ENCODE measurements around the gene ATRIP. TPM values are rescaled to one million over a fixed set of nuclear protein-coding genes. Genes with fewer than 3 reads are reported as not detected.
"Not testable (repeated sequence)": the region's sequence is repeated elsewhere in the genome, so short reads cannot be mapped to it uniquely, and the experiment has no call there.

The ATRIP gene
- total RNA-seq, 2 donors from 2014 or later, result 7.7 to 16.5 TPM

DNA sequence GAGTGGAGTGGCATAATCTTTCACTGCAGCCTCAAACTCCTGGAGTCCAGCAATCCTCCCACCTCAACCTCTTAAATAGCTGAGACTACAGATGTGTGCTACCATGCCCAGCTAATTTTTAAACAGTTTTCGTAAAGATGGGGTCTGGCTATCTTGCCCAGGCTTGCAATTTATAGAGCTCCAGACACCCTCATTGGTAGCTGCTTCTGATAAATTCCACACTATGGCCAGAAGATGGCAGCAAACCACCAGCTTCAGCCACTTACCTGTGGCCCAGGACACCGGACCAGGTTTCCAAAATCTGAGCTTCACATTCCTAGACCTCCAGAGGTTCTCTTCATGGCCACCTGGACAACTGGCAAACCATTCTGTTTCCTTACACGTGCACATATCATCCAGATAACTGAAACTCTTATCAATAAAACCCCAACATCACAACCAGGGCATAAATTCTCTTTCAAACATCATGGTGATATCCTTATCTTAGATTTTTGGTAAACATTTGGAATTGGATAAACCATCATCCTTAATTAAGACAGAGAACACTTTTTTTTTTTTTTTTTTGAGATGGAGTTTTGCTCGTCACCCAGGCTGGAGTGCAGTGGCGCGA is 45.6 kb upstream of the ATRIP start:
- 58% methylated on average over 6 of the region's 6 CpGs for WGBS
- peak; percentile 73 for DNase-seq (ENCODE audit: low spot score)
- intact Hi-C loops (cut with DNase I), result loop anchor here (5.0 kb wide), 1 partner anchor 156 kb away; the partner anchor contains the start of gene PFKFB4
- H3K27me3 ChIP-seq (replicated peaks; ENCODE audit: insufficient read depth), result no peaks in the 10 kb centered on the region
- no peaks in the 10 kb centered on the region for H3K9me3 ChIP-seq
- H3K36me3 ChIP-seq, result peaks cover 0 to 3% of the 10 kb centered on the region in 2 donors
- H3K4me1 ChIP-seq (replicated peaks), result no peaks in the 10 kb centered on the region
- TF ChIP-seq POLR2AphosphoS5 (IDR thresholded peaks at IDR 0.05), result peak; percentile 67
- TF ChIP-seq POLR2A (IDR thresholded peaks at IDR 0.05), result no peak
- TF ChIP-seq, protein P1, sequence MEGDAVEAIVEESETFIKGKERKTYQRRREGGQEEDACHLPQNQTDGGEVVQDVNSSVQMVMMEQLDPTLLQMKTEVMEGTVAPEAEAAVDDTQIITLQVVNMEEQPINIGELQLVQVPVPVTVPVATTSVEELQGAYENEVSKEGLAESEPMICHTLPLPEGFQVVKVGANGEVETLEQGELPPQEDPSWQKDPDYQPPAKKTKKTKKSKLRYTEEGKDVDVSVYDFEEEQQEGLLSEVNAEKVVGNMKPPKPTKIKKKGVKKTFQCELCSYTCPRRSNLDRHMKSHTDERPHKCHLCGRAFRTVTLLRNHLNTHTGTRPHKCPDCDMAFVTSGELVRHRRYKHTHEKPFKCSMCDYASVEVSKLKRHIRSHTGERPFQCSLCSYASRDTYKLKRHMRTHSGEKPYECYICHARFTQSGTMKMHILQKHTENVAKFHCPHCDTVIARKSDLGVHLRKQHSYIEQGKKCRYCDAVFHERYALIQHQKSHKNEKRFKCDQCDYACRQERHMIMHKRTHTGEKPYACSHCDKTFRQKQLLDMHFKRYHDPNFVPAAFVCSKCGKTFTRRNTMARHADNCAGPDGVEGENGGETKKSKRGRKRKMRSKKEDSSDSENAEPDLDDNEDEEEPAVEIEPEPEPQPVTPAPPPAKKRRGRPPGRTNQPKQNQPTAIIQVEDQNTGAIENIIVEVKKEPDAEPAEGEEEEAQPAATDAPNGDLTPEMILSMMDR (IDR thresholded peaks at IDR 0.05), result peak; percentile 67 to 94 (median 86)
- H3K4me3 ChIP-seq, result no peak overlapping the region
- peak overlapping the region; percentile 75 to 77 for H3K27ac ChIP-seq

GRCh38 chr3:48401434-48401901 is 45.1 kb upstream of the ATRIP start:
- H3K27me3 ChIP-seq (replicated peaks; ENCODE audit: insufficient read depth); H3K36me3 ChIP-seq; H3K9me3 ChIP-seq; H3K4me1 ChIP-seq (replicated peaks); H3K4me3 ChIP-seq: not testable (repeated sequence)
- intact Hi-C loops (cut with DNase I), result loop anchor here (5.0 kb wide), 1 partner anchor 156 kb away; the partner anchor contains the start of gene PFKFB4
- WGBS, result 83% methylated on average over 12 of the region's 12 CpGs
- TF ChIP-seq, protein P1 (IDR thresholded peaks at IDR 0.05), result peak in 1 of 4 experiments; percentile 3
- H3K27ac ChIP-seq, result peak overlapping the region; percentile 75 to 77
- DNase-seq (ENCODE audit: low spot score), result peak; percentile 5

DNA sequence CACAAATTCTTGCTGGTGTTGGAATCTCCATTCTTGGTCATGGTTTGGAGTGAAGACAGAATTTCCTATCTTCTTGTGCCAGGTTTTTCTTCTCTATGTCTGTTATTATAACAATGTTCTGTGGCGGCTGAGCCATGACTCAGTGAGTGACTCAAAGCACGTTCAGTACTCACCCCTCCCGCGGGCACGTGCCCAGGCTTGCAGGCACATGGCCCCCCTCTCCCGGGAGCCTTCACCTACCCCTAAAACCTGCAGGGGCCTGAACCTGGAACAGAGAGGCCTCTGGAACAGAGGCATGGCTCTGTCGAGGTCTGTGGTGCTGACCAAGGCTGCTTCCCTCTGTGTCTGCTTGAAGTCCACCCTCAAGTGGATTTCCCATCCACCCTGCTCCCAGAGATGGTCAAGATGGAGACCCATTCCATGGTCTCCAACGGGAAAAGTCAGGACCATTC is 44.2 kb upstream of the ATRIP start:
- TF ChIP-seq POLR2A (IDR thresholded peaks at IDR 0.05) (no peak), POLR2AphosphoS5 (IDR thresholded peaks at IDR 0.05) (peak; percentile 95)
- Histone ChIP-seq H3K27me3 (replicated peaks; ENCODE audit: insufficient read depth) (no peaks in the 10 kb centered on the region), H3K27ac (peak overlapping the region; percentile 75 to 77), H3K36me3 (peaks cover 0 to 11% of the 10 kb centered on the region in 2 donors), H3K4me3 (no peak overlapping the region), H3K9me3 (no peaks in the 10 kb centered on the region), H3K4me1 (replicated peaks) (no peaks in the 10 kb centered on the region)
- peak; percentile 91 for DNase-seq (ENCODE audit: low spot score)
- 11% methylated on average over 8 of the region's 8 CpGs for WGBS
- intact Hi-C loops (cut with DNase I), result loop anchor here (2.0 to 5.0 kb wide), 2 partner anchors 28 to 155 kb away; partner anchors contain the start of genes PFKFB4 and PLXNB1

DNA sequence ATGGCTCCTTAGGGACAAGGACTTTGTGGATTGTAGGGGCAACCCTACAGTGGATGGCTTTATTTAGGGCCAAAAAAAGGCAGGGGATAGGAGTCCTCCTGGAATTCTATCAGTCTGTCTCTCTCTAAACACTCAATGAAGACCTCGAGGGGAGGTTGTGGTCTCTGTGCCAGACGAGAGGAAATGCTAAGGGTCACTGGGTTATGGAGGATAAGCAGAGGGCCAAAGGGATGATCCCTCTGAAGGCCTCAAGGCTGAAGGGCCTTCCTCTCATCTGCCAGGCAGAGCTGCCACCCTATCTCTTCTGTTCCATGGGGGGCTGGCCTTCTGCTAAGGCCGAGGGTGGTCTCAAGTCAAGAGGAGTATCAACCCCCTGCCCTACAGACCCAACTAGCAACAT is 43.6 kb upstream of the ATRIP start:
- WGBS, result 74% methylated on average over 3 of the region's 3 CpGs
- peaks cover 0 to 11% of the 10 kb centered on the region in 2 donors for H3K36me3 ChIP-seq
- H3K4me1 ChIP-seq (replicated peaks), result no peaks in the 10 kb centered on the region
- H3K9me3 ChIP-seq, result no peaks in the 10 kb centered on the region
- intact Hi-C loops (cut with DNase I), result loop anchor here (2.0 to 5.0 kb wide), 2 partner anchors 28 to 154 kb away; partner anchors contain the start of genes PFKFB4 and PLXNB1
- no peaks in the 10 kb centered on the region for H3K27me3 ChIP-seq (replicated peaks; ENCODE audit: insufficient read depth)
- no peak for DNase-seq (ENCODE audit: low spot score)
- peak overlapping the region; percentile 75 to 77 for H3K27ac ChIP-seq
- TF ChIP-seq, protein P1 (IDR thresholded peaks at IDR 0.05), result no peak
- TF ChIP-seq POLR2A (IDR thresholded peaks at IDR 0.05), result no peak
- TF ChIP-seq POLR2AphosphoS5 (IDR thresholded peaks at IDR 0.05), result no peak
- H3K4me3 ChIP-seq, result no peak overlapping the region

- Histone ChIP-seq H3K27ac (peak overlapping the region; percentile 37 to 77), H3K9me3 (no peaks in the 10 kb centered on the region), H3K36me3 (peaks cover 6 to 18% of the 10 kb centered on the region in 2 donors), H3K4me1 (replicated peaks) (no peaks in the 10 kb centered on the region), H3K4me3 (no peak overlapping the region), H3K27me3 (replicated peaks; ENCODE audit: insufficient read depth) (no peaks in the 10 kb centered on the region)
- peak; percentile 4 for DNase-seq (ENCODE audit: low spot score)
- intact Hi-C loops (cut with DNase I), result loop anchor here (2.0 to 5.0 kb wide), 2 partner anchors 27 to 154 kb away; partner anchors contain the start of genes PFKFB4 and PLXNB1
- 94% methylated on average over 15 of the region's 15 CpGs for WGBS
- TF ChIP-seq POLR2A (IDR thresholded peaks at IDR 0.05) (no peak), POLR2AphosphoS5 (IDR thresholded peaks at IDR 0.05) (no peak)
- TF ChIP-seq, protein P1 (IDR thresholded peaks at IDR 0.05), result no peak
Observed at GRCh38 chr3:48403533-48404439, 42.8 kb upstream of the ATRIP start.

All from prostate gland (tissue), 2 donors.